ENCODE measurements around the gene PTRH2. TPM values are rescaled to one million over a fixed set of nuclear protein-coding genes. Genes with fewer than 3 reads are reported as not detected.

The PTRH2 gene
- total and polyA plus RNA-seq, 4 donors: 10.5 to 66.0 (median 29.1) TPM

DNA sequence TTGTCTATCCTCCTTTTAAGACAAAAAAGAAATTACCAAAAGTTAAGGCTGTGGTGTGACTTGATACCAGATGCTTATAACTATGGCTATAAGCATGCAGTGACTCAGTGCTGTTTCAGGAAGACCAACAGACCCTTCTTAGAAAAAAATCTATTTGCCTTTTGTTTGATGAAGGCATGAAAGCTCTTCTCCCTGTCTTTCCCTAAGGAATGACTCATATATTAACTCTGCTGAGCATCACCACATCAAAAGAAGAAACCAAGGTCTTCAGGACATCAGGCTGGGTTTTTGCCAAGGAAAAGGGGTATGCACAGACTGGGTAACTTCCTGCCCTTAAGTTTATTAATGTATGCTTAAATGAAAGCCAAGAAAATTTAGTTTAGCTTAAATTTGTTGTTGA, 47.3 kb upstream of the PTRH2 start:
- H3K27ac ChIP-seq (ENCODE audit: low read depth in 1 of 2, low read length in 1 of 2): peak overlapping the region in 1 of 2 donors; percentile 21
- no peaks in the 10 kb centered on the region for H3K9me3 ChIP-seq (ENCODE audit: control insufficient read depth in 4 of 4, insufficient read depth in 3 of 4, low read length in 3 of 4)
- no peaks in the 10 kb centered on the region for H3K27me3 ChIP-seq (ENCODE audit: control insufficient read depth in 3 of 3, insufficient read depth in 3 of 3, low read length in 2 of 3)
- H3K4me3 ChIP-seq: no peak overlapping the region
- H3K9ac ChIP-seq (ENCODE audit: insufficient read depth in 1 of 2, low read length in 2 of 2): no peak overlapping the region
- TF ChIP-seq, protein P1, sequence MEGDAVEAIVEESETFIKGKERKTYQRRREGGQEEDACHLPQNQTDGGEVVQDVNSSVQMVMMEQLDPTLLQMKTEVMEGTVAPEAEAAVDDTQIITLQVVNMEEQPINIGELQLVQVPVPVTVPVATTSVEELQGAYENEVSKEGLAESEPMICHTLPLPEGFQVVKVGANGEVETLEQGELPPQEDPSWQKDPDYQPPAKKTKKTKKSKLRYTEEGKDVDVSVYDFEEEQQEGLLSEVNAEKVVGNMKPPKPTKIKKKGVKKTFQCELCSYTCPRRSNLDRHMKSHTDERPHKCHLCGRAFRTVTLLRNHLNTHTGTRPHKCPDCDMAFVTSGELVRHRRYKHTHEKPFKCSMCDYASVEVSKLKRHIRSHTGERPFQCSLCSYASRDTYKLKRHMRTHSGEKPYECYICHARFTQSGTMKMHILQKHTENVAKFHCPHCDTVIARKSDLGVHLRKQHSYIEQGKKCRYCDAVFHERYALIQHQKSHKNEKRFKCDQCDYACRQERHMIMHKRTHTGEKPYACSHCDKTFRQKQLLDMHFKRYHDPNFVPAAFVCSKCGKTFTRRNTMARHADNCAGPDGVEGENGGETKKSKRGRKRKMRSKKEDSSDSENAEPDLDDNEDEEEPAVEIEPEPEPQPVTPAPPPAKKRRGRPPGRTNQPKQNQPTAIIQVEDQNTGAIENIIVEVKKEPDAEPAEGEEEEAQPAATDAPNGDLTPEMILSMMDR (IDR thresholded peaks at IDR 0.05; ENCODE audit: control extremely low read depth, extremely low read depth): no peak
- H3K36me3 ChIP-seq (ENCODE audit: control insufficient read depth in 4 of 4, insufficient read depth in 4 of 4, low read length in 4 of 4): peaks cover 0 to 7% (median 1%) of the 10 kb centered on the region in 4 donors
- peaks cover 3 to 25% (median 8%) of the 10 kb centered on the region in 5 donors for H3K4me1 ChIP-seq (ENCODE audit: control insufficient read depth in 5 of 5, insufficient read depth in 5 of 5, low read length in 5 of 5)
- peak; percentile 16 to 68 (median 57) for DNase-seq
- peak; percentile 56 for ATAC-seq (ENCODE audit: insufficient read depth, low FRiP score)

DNA sequence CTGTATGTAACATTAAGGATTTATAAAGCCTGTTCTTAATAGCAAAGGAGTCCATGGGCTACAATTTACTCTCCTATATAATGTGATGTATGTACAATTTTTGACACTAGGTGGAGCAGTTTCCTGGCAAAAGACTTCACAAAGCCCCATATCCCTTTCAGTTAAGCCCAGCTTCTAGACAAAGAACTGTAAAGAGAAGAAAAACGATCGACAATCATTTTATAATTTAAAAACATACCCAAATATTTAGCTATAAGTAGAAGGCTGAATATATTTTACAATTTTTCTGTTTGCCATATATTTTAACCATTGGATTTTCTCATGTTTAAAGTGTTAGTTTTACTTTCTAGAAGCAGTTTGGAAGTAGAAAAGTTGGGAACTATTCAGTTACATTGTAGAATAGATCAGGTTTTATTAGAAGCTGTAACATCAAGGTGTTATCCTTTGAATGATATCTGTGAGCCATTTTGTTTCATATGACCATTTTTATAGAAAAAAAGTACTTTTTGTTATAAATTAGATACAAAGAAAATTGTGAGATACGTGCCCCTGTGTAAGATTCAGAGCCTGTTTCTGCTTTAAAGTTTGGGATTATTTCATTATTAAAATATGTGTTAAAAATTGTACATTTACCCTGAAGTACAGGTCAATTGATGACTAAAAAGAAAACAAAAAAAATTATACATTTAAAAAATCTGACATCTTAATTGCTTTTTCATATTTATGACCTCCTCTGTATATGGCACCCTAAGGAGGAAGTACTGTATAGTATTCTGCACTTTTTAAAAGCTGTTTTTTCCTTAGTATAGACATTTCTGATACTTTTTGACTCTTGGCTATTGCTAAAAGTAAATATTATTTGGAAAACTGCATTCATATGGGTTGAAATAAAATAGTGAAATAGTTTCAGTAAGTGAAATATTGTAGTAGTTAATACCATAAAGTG, 46.6 kb upstream of the PTRH2 start:
- H3K27me3 ChIP-seq (ENCODE audit: control insufficient read depth in 3 of 3, insufficient read depth in 3 of 3, low read length in 2 of 3): no peaks in the 10 kb centered on the region
- H3K9me3 ChIP-seq (ENCODE audit: control insufficient read depth in 4 of 4, insufficient read depth in 3 of 4, low read length in 3 of 4): no peaks in the 10 kb centered on the region
- H3K9ac ChIP-seq (ENCODE audit: insufficient read depth in 1 of 2, low read length in 2 of 2): peak overlapping the region in 1 of 2 donors; percentile 44
- DNase-seq: peak; percentile 39 to 96 (median 96)
- TF ChIP-seq, protein P1 (IDR thresholded peaks at IDR 0.05; ENCODE audit: control extremely low read depth, extremely low read depth): peak; percentile 69
- no peak overlapping the region for H3K4me3 ChIP-seq
- H3K27ac ChIP-seq (ENCODE audit: low read depth in 1 of 2, low read length in 1 of 2): no peak overlapping the region
- ATAC-seq (ENCODE audit: insufficient read depth, low FRiP score): peak; percentile 81
- WGBS, 2 donors: 27% methylated on average over 3 of the region's 3 CpGs
- peaks cover 3 to 25% (median 8%) of the 10 kb centered on the region in 5 donors for H3K4me1 ChIP-seq (ENCODE audit: control insufficient read depth in 5 of 5, insufficient read depth in 5 of 5, low read length in 5 of 5)
- H3K36me3 ChIP-seq (ENCODE audit: control insufficient read depth in 4 of 4, insufficient read depth in 4 of 4, low read length in 4 of 4): peaks cover 0 to 7% (median under 1%) of the 10 kb centered on the region in 4 donors

DNA sequence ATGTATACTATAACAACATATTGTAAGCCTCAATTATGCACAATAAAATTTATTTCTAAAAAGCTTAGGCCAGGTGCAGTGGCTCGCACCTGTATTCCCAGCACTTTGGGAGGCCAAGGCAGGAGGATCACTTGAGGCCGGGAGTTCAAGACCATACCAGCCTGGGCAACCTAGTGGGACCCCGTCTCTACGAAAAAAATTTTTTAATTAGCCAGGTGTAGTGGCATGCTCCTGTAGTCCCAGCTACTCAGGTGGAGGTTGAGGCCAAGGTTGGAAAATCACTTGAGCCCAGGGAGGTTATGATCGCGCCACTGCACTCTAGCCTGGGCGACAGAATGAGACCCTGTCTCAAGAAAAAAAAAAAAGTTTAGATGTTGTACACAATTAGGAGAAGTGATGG, 45.7 kb upstream of the PTRH2 start:
- WGBS, 2 donors: 80 to 91% methylated on average over 7 of the region's 7 CpGs
- Histone ChIP-seq H3K27me3 (ENCODE audit: control insufficient read depth in 3 of 3, insufficient read depth in 3 of 3, low read length in 2 of 3) (no peaks in the 10 kb centered on the region), H3K9ac (ENCODE audit: insufficient read depth in 1 of 2, low read length in 2 of 2) (no peak overlapping the region), H3K4me1 (ENCODE audit: control insufficient read depth in 5 of 5, insufficient read depth in 5 of 5, low read length in 5 of 5) (peaks cover 3 to 25% (median 8%) of the 10 kb centered on the region in 5 donors), H3K9me3 (ENCODE audit: control insufficient read depth in 4 of 4, insufficient read depth in 3 of 4, low read length in 3 of 4) (no peaks in the 10 kb centered on the region), H3K36me3 (ENCODE audit: control insufficient read depth in 4 of 4, insufficient read depth in 4 of 4, low read length in 4 of 4) (peaks cover 0 to 4% (median 0%) of the 10 kb centered on the region in 4 donors), H3K4me3 (no peak overlapping the region), H3K27ac (ENCODE audit: low read depth in 1 of 2, low read length in 1 of 2) (no peak overlapping the region)
- ATAC-seq (ENCODE audit: insufficient read depth, low FRiP score): no peak
- no peak for DNase-seq
- TF ChIP-seq, protein P1 (IDR thresholded peaks at IDR 0.05; ENCODE audit: control extremely low read depth, extremely low read depth): no peak
